GM12892 (cell line): ENCODE measurements around the gene FAM32A.

ENCODE experiments used
- POLR2A ChIP-seq: IDR thresholded peaks from 2 replicates; pipeline ENCODE4 v1.6.1; 2011; ENCODE audit warnings: low read depth, low read length, control low read depth
- TAF1 ChIP-seq: IDR thresholded peaks from 2 replicates; pipeline ENCODE4 v1.6.1; 2011; ENCODE audit warnings: low read depth, mild to moderate bottlenecking, control low read depth, low read length, borderline replicate concordance

DNA sequence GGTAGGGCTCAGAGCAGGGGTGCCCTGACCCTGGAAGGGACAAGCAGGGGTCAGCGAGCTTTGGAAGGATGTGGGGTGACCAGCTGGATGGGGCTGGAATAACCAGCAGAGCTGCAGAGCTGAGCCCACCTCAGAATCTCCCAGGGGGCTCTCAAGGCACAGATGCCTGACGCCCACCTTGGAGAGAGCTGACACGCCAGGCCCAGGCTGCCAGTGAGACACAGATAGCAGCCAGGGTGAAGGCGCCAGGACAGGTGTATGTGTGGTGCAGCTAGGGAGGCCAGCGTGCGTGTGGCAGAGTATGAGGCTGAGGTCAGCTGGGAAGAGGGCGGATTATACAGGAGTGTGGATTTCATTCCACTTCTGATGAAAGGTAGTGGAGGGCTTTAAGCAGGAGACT lies 21.4 kb downstream of the FAM32A start:
- TF ChIP-seq POLR2A, result no peak
- TF ChIP-seq TAF1, result no peak
